ES-I3 (cell line): Measurements from ENCODE around the gene CHST3.

ENCODE experiments used
- H3K36me3 ChIP-seq: 2 replicates; pipeline ENCODE4 v1.6.1; 2013; ENCODE audit warnings: mild to moderate bottlenecking, low read length, control low read depth, moderate library complexity; ENCODE audit not compliant: insufficient read depth
- H3K4me1 ChIP-seq: 2 replicates; pipeline ENCODE4 v1.6.1; 2013; ENCODE audit warnings: mild to moderate bottlenecking, control low read depth, low read length; ENCODE audit not compliant: insufficient read depth
- H3K9ac ChIP-seq: 2 replicates; pipeline ENCODE4 v1.6.1; 2013; ENCODE audit warnings: low read depth, mild to moderate bottlenecking, low read length, moderate library complexity
- H3K9me3 ChIP-seq: 2 replicates; pipeline ENCODE4 v1.6.1; 2013; ENCODE audit warnings: mild to moderate bottlenecking, low read length, moderate library complexity; ENCODE audit not compliant: control insufficient read depth, insufficient read depth

Gene CHST3

DNA sequence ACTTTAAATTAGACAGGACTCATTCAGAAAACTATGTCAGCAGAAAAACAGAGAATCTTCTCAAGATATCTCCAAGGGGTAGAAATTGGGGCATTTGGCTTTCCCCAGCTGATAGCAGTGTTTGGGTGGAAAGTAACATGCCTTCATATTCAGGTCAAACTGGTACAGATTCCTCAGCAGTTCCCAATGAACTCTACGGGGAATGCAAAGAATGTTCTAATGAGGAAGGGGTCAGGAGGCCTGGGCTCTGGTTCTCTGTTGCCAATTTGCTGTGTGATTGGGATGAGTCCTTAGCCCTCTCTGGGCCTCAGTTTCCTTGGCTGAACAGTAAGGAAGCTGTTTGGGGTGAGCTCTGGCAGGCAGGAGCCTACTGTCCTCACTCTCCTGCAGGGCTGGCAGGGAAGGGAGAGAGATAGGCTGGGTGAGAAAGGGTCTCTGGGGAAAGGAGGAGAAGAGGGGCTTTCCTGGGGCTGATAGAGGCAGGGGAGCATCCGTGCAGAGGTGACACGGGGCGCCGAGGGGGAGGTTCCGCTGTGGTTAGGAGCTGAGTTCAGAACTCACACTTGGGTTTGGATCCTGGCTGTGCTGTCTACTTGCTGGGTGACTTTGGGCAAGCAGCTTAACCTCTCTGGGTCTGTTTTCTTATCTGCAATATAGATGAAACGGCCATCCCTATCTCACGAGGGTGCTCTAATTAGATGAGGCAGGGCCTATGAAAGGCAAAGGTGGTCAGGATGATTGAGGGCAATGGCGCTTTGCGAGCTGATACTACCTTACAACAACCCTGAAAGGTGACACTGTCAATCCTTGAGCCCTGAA lies 79.0 kb downstream of the CHST3 start:
- Histone ChIP-seq H3K4me1 (peaks cover 9% of the 10 kb centered on the region; the same call in 1 of the 2 replicates), H3K9me3 (no peaks in the 10 kb centered on the region), H3K9ac (no peak overlapping the region), H3K36me3 (no peaks in the 10 kb centered on the region)

DNA sequence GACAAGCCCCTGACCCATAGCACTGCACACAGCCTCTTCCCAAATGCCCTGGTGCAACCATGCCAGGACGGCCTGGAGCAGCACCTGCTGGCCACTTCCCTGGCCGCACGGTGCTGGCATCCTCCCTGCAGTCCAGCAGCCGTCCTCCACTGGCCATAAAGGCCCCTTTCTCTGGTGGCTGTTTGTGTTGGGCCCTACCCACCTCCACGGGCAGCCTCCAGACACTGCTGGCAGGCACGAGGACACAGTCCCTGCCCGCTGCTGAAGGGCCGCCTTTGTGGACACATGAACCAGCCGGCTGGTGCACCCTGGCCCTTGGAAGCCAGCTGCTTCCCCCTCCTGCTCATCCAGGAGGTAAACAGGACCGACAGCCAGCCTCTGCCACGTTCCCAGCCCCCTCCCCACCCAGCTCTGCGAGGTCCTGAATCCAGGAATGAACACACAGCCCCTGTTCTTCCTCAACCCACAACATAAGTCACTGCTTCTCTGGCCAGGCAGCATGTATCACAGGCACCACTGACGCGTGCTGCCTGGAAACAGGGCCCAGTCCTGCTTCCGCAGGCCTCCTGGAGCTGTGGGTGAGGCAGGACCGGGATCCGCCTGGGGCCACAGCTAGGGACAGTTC lies 80.3 kb downstream of the CHST3 start:
- Histone ChIP-seq H3K4me1 (peaks cover 6% of the 10 kb centered on the region; the same call in 1 of the 2 replicates), H3K36me3 (no peaks in the 10 kb centered on the region)

DNA sequence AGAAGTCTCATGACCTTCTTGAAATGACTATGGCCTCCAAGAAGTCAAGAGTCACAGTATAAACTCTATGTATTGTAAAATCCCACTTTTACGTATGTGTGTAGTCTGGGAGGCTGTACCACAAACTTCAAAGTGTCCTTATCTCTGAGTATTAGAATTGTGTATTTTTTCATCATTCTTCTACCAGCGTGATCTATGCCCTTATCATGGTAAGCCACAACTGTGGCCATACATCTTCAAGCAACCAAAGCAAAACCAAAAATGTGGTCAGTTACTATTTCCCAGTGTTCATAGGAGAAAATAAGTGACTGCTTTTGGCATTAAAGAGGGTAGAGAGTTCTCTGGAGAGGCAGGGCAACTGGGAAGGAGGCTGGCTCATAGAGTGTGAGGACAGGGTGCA lies 81.4 kb downstream of the CHST3 start:
- H3K4me1 ChIP-seq, result peaks cover 6% of the 10 kb centered on the region; the same call in 1 of the 2 replicates
- no peak overlapping the region for H3K9ac ChIP-seq
- H3K36me3 ChIP-seq, result no peaks in the 10 kb centered on the region
- H3K9me3 ChIP-seq, result 0 out of 2 replicates have a peak, but pooled peaks cover 4% of the 10 kb centered on the region

More for the DNA sequence above, 80.3 kb downstream of the CHST3 start:
- 0 out of 2 replicates have a peak, but pooled peaks cover 2% of the 10 kb centered on the region for H3K9me3 ChIP-seq
- H3K9ac ChIP-seq, result no peak overlapping the region

DNA sequence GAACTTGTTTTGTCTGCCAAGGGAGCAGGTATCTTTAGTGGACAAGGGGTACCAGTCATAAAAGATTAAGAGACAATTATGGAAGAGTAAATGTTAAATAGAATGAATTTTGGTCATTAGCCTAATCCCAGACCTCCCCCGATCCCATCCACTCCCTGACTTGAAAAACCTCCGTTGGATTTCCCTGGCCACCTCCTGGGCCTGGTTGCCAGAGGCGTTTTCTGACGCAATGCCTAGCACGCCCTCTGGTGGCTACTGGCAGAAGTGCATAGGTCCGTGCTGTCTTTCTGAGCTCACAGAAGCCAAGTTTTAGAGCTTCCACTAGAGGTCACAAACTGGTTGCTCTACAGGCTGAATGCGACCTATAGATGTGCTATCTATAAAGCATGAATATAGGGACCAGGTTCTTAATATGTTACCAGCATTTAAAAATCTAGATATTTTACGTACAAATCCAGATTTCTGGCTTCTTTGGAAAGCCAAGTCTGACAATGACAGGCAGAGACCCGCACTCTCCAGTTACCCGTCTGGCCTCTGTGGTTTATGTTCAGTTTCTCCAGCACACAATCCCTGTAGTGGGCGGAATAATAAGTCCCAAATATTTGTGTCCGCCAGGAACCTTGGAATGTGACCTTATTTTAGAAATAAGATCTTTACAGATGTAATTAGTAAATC lies 84.4 kb downstream of the CHST3 start:
- no peaks in the 10 kb centered on the region for H3K36me3 ChIP-seq
- no peak overlapping the region for H3K9ac ChIP-seq
- H3K4me1 ChIP-seq, result no peaks in the 10 kb centered on the region
- 0 out of 2 replicates have a peak, but pooled peaks cover 4% of the 10 kb centered on the region for H3K9me3 ChIP-seq

DNA sequence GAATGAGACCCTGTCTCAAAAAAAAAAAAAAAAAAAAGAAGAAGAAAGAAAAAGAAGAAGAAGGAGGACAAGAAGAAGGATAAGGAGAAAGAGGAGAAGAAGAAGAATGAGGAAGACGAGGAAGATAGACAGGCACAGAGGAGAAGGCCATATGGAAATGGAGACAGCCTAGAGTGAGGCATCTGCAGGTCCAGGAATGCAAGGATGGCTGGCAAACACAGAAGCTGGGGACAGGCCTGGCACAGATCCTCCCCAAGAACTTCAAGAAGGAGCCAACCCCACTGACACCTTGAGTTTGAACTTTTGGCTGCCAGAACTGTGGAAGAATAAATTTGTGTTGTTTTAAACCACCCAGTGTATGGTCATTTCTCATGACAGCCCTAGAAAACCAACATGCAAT lies 85.3 kb downstream of the CHST3 start:
- H3K9ac ChIP-seq, result no peak overlapping the region
- H3K4me1 ChIP-seq, result no peaks in the 10 kb centered on the region
- no peaks in the 10 kb centered on the region for H3K36me3 ChIP-seq
- H3K9me3 ChIP-seq, result 0 out of 2 replicates have a peak, but pooled peaks cover 4% of the 10 kb centered on the region

DNA sequence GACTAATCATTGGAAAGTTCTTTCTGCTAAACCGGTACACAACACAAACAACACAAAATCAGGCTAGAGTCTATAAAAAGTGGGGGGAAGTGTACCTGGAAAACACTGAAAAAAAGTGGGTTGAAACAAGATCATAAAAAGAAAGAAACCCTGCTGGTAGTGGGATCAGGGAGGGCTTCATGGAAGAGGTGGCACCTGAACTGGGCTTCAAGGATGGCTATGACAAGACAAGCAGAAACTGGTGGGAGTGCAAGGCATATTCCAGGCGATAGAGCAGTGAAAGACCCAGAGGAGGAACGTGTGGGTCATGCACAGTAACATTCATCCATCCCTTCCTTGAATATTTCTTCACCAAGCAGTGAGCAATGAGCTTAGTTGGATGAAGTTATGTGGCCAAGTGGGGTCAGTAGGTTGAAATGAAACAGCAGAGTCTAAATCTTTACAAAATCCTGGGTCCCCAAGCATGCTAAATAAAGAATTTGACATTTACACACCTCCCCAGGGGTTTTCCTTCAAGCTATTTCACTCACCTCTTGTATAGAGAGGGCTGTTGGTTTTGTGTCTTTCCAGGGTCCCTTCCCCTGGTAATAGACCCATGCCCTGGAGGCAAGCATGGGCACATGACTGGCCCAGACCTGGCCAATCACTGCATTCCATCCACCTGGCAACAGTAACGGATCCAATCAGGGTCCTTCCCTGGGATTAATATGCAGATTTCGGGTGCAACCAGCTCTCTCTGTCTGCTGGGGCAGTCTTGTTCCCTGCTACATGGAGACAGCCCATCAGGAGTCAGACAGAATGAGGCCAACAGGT lies 86.0 kb downstream of the CHST3 start:
- Histone ChIP-seq H3K9me3 (0 out of 2 replicates have a peak, but pooled peaks cover 4% of the 10 kb centered on the region), H3K36me3 (no peaks in the 10 kb centered on the region), H3K9ac (no peak overlapping the region), H3K4me1 (no peaks in the 10 kb centered on the region)

DNA sequence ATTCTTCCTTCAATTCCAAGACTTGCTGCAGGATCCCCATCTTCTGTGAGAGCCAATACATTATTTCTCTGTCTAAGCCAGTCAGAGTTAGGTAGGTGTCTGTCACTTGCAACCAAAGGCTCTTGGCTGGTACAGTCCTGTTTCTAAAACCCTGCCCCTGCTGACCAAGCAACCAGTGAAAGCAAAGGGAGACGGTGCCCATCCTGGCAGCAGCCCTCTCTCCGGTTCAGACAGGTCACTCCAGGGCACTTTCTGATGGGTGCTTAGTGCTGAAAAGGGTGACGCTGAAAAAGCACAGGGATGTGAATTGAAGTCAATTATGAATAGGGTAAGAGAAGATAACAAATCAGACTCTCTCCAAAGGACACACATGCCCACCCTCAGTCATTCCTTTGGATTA lies 86.7 kb downstream of the CHST3 start:
- no peaks in the 10 kb centered on the region for H3K36me3 ChIP-seq
- H3K4me1 ChIP-seq, result no peaks in the 10 kb centered on the region
- no peak overlapping the region for H3K9ac ChIP-seq
- 0 out of 2 replicates have a peak, but pooled peaks cover 4% of the 10 kb centered on the region for H3K9me3 ChIP-seq

DNA sequence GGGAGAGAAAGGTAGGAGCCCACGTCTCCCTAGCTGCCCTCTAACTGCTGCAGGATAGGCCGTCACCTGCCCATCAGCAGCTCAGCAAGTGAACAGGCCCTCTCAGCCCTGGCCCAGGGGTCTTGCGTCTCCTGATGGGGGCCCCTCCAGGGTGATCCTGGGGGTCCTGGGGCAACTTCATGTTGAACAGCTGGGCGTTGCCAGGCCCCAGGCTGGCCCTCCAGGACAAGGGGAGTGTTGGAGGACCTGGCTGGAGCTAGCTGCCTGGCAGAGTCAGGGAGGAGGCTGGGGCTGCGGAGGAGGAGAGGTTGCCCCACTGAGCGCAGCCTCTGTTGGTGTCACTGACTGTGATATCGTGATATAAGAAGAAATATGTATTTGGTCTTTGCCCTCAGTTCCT lies 89.5 kb downstream of the CHST3 start:
- Histone ChIP-seq H3K4me1 (no peaks in the 10 kb centered on the region), H3K9ac (no peak overlapping the region), H3K9me3 (0 out of 2 replicates have a peak, but pooled peaks cover 4% of the 10 kb centered on the region), H3K36me3 (no peaks in the 10 kb centered on the region)

DNA sequence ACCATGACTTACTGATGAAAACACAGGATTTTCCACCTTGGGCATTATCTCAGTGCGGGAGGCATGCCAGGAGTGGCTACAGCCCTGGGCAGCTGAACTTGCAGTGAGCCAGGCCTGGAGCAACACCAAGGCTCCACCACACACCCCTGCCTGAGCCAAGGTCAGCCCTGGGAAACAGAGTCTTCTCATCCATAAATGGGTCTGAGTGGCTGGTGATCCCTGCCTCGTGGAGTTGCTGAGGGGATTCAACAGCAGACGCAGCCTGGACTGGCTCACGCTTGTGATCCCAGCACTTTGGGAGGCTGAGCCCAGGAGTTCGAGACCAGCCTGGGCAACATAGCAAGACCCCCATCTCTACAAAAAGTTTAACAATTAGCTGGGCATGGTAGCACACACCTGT lies 91.9 kb downstream of the CHST3 start:
- no peak overlapping the region for H3K9ac ChIP-seq
- H3K4me1 ChIP-seq, result peaks cover 6% of the 10 kb centered on the region; the same call in 1 of the 2 replicates
- no peaks in the 10 kb centered on the region for H3K36me3 ChIP-seq
- H3K9me3 ChIP-seq, result no peaks in the 10 kb centered on the region

DNA sequence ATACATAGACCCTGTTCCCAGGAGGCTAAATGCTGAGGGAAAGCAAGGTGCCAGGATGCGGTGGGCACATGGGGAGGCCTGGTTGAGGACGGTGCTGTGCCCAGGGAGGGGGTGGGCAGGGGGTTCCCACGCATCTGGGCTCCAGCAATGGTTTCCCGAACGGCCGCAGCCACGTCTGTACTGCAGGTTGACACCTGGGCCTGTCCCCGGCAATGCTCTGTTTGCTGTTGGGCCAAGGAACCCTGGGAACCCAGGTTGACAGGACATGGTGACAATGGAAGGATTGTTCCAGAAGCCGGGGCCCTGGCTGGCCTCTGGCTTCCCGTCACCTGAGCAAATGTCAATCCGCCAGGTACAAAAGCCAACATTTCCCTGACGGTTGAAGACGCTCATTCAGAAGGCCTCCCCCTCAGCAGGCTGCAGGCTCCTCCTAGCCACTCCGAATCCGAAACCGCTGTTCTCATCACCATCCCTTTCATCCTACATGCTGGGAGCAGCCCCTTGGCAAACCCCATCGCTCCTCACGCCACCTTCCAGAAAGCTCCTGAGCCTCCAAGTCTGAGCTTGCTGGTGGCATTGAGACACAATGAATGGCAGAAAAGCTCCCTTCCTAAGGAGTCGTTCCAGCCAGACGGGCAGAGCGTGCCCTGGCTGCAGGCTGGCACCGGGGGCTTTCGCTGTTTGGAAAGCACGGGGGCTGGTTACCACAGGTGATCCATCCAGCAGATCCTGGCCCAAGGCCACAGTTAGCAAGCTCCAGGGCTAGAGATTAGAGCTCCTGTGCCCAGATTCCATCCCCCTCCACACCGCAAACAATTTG lies 92.9 kb downstream of the CHST3 start:
- Histone ChIP-seq H3K9ac (no peak overlapping the region), H3K9me3 (no peaks in the 10 kb centered on the region), H3K36me3 (no peaks in the 10 kb centered on the region), H3K4me1 (peaks cover 9% of the 10 kb centered on the region; the same call in 1 of the 2 replicates)

DNA sequence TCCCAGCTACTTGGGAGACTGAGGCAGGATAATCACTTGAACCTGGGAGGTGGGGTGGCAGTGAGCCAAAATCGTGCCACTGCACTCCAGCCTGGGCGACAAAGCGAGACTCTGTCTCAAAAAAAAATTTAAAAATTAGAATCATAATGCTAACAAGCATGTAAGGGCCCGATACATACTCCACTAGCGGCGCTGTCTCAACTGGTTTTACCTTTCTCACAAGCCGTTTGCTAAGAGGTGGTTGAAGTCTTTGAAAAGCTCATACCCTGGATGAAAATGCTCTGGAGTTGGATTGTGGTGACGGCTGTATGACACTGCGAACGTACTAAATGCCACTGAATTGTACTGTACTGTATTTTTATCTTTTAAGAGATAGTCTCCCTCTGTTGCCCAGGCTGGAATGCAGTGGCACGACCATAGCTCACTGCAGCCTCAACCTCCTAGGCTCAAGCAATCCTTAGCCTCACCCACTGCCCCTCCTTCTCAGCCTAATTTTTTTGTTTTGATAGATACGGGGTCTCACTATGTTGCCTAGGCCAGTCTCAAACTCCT lies 94.2 kb downstream of the CHST3 start:
- H3K36me3 ChIP-seq, result no peaks in the 10 kb centered on the region
- no peaks in the 10 kb centered on the region for H3K9me3 ChIP-seq
- H3K4me1 ChIP-seq, result peaks cover 9% of the 10 kb centered on the region; the same call in 1 of the 2 replicates
- H3K9ac ChIP-seq, result no peak overlapping the region

DNA sequence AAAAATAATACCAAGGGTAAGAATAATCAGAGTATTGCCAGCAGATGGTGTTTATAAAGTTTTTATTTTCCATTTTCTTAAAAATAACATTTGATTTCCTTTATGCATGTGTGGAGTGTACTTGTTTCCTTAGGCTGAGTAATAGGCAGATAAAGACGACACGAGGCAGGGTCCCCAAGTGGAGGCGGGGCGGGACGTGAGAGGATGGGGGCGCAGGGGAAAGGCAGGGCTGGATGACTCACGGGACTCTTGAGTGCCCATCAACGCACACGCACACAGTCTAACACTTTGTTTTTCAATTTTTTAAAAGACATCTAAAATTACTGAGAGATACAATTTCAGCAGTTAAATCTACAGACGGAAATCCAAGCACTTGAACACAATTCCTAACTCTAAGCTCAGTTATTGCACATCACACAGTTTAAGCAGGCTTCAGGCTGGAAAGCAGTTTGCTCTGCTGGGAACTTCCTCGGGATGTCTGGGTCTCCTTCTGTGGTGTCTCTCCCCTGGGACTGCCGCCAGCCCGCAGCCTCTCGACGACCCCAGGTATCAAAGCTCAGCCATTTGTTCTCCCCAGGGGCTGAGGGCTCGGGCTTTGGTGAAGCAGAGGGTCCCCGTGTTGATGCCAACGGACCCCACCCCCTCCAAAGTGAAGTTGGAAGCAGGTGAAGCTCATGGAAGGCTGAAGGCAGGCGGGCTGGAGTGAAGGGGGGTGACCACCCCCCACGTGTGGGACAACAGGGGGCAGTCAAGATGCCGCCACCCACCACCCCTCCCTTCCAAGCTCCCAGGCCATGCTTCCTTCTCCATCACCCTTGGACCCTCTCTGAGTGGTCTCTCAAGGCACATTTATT lies 95.0 kb downstream of the CHST3 start:
- H3K4me1 ChIP-seq, result peaks cover 9% of the 10 kb centered on the region; the same call in 1 of the 2 replicates
- H3K9me3 ChIP-seq, result no peaks in the 10 kb centered on the region
- H3K36me3 ChIP-seq, result no peaks in the 10 kb centered on the region
- H3K9ac ChIP-seq, result no peak overlapping the region
